GM13977 (cell line): ENCODE measurements around the gene STIP1.
A peak's percentile ranks its signal among the peaks of the same experiment; 100 is the strongest.

Experiments used
- DNase-seq: peaks from one replicate; pipeline ENCODE4 v3.0.0; 2012; ENCODE audit warnings: low spot score
- in situ Hi-C: fragments of 300-500 bp; cut with MboI; formaldehyde crosslinking; loops from one replicate; pipeline ENCODE4 v1.12.0; 2022; ENCODE audit warnings: low sequenced_read_pairs, low pct_unique_long_range_greater_than_20kb, mixed read lengths, inconsistent platforms; ENCODE audit not compliant: unreplicated experiment
- TF ChIP-seq, protein P1 (sequence below): IDR thresholded peaks from 2 replicates; pipeline ENCODE4 v1.5.1; 2012; ENCODE audit warnings: mild to moderate bottlenecking, control low read depth; ENCODE audit not compliant: insufficient read depth; ENCODE audit errors: extremely low read depth, missing control alignments

STIP1 gene

DNA sequence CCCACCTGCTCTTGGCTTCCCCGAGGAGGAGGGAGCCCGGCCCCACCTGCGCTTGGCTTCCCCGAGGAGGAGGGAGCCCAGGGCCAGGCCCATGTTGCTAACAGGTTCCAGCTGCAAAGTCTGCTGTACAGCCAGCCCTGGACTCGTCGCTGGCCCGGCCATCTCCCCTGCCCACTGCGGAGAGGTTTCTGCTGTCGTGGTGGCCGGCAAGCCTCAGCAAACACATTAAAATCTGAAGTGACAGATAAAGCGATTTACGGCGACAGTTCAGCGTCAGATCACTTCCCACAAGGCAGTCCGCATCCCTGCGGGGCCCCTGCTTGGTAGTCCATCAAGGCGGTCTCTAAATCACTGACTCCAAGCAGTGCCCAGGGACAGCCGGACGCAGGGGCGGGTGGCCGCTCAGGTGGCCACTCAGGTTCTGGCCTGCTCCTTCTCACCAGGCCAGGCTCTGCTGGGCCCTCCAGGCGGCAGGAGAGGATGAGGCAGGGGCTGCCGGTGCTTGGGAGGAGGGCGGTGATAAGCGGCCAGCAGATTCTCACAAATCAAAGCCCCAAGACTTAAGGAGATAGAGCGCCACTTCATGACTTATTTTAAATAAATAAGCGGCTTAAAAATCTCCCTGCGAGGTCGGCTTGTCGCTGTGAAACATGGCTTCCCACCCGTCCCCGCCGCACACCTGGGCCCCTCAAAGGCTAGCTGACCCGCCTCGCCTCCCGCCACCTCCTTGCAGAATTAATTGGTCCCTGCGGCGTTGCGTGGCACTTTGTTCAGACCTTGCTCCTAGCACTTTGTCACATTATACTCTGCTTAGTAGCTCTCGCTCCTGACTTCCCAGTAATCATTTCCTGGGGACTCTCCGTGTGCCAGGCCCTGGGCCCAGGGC lies 41.1 kb upstream of the STIP1 start:
- TF ChIP-seq, protein P1, sequence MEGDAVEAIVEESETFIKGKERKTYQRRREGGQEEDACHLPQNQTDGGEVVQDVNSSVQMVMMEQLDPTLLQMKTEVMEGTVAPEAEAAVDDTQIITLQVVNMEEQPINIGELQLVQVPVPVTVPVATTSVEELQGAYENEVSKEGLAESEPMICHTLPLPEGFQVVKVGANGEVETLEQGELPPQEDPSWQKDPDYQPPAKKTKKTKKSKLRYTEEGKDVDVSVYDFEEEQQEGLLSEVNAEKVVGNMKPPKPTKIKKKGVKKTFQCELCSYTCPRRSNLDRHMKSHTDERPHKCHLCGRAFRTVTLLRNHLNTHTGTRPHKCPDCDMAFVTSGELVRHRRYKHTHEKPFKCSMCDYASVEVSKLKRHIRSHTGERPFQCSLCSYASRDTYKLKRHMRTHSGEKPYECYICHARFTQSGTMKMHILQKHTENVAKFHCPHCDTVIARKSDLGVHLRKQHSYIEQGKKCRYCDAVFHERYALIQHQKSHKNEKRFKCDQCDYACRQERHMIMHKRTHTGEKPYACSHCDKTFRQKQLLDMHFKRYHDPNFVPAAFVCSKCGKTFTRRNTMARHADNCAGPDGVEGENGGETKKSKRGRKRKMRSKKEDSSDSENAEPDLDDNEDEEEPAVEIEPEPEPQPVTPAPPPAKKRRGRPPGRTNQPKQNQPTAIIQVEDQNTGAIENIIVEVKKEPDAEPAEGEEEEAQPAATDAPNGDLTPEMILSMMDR: no peak

DNA sequence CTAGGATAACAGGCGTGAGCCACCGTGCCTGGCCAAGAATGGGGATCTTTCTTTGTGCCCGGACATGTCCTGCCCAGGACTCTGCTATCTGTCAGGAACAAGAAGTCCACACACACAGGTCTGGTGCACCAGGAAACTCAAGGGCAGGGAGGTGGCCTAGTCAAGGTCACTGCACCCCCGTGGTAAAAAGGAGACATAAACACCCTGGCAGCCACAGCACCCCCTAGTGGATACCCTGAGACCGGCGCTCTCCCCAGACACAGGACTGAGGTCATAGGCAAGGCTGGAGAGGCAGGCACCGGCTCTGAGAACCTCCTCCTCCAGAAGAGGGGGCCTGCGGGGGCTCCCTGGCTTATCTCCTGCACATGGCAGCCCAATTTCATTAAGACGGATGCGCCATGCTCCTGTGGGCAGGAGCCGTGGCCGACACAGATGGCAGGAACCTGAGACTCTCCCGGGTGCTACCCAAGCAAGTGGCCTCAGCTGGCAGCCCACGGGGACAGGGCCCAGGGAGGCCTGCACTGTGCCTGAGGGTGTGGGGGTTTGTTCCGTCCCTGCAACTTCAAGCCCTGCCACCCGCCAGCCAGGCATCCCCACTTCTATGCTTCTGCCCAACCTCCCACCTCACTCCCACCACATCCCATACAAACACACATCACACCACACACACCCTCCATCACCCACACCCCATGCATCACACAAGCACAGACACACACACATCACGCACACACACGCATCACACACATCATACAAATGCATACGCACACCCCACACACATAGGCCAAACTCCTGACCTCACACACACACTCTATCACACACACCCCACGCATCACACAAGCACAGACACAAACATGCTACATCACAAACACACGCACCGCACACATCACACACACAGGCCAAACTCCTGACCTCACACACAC lies 39.7 kb upstream of the STIP1 start:
- peak; percentile 85 for DNase-seq
- in situ Hi-C loops: loop anchor here (25.0 kb wide), 1 partner anchor 359 kb away; no protein-coding TSS in a partner anchor
- TF ChIP-seq, protein P1: peak; percentile 85

More for the DNA sequence above, 41.1 kb upstream of the STIP1 start:
- no peak for DNase-seq
- in situ Hi-C loops: loop anchor here (25.0 kb wide), 1 partner anchor 358 kb away; no protein-coding TSS in a partner anchor

DNA sequence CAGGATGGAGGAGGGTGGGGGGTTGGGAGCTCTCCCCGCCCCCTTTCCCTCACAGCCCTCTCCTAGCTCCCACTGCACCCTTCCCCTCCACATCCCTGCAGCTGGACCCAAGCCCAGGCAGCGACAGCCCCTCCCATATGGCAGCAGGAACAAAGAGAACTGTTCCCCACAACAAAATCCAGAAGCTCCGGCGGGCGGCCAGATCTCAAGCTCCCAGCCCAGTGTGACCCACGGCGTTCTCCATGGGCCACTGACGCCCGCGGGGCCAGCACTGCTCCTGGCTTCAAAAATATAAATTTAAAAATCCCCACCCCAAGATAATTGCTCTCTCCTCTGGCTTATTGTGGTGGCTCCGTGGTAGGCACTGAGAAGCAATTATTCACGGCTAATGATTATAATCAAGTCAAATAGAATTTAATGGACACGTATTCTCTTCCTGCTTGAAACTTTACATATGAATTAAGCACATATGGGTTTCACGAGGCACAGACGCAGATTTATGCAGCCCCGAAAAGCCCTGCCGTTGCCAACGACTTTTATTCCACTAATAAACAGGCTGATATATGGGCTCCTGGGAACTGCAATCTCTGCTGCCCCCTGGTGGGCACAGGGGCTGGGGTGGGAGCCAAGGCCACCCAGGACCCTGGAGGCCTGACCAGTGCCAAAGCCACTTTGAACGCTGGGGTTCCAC lies 37.6 kb upstream of the STIP1 start:
- TF ChIP-seq, protein P1: peak; percentile 88
- in situ Hi-C loops: loop anchor here (25.0 kb wide), 1 partner anchor 361 kb away; no protein-coding TSS in a partner anchor
- DNase-seq: peak; percentile 80

DNA sequence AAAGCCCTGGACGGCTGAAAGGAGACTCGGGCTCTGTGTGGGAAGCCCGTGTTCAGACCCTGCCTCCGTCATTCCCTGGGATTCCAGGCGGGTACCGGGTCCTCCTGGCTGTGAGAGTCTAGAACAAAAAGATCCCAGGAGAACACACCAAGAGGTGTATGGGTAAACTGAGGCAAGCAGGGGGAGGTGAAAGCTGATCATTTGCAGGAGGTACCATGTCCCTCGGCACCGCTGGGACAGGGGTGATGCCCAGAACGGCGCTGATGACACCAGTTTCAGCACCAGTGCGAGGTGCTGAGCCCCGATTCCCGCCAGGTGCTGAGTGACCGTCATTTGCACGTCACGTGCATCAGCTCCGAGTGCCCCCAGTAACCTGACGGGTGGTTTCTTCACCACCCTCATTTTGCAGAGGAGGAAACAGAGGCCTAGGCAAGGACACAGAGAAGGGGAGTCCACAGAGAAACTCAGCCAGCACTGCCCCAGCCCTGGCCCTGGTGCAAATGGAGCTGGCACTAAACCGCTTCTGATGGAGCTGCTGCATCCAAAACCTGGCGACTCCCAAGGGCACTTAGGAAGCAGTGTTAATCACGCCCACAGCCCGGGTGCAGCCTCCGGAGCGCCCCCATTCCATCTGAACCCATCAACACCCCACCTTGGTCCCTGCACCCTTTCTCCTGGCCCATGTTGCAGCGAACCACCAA lies 36.9 kb upstream of the STIP1 start:
- DNase-seq: no peak
- TF ChIP-seq, protein P1: no peak
- in situ Hi-C loops: loop anchor here (25.0 kb wide), 1 partner anchor 362 kb away; no protein-coding TSS in a partner anchor

DNA sequence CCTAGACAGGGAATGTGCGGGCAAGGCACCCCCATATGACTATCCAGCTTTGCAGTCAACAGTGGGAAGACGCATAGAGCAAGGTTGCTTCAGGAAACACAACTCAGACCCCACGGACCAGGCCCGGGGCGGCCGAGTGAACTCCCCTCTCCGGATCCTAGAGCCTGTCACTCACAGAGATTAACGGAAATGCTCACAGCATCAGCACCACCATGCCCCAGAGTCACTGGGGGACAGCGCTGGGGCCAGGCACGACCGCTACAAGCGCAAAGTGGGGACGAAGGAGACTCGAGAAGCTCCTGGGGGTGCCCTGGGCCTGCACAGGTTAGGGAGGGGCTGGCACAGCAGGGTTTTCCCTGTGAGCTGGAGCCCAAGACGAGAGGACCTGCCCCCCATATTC lies 35.9 kb upstream of the STIP1 start:
- DNase-seq: no peak
- in situ Hi-C loops: loop anchor here (25.0 kb wide), 1 partner anchor 163 kb away; the partner anchor contains the start of gene OTUB1
- TF ChIP-seq, protein P1: no peak
